Liver (tissue), 9 donors: Measurements from ENCODE around the gene PLEKHA8. TPM values are rescaled to one million over a fixed set of nuclear protein-coding genes. Genes with fewer than 3 reads are reported as not detected.

ENCODE experiments used
- DNase-seq: peaks from one replicate; pipeline ENCODE4 v3.0.0-alpha.2; 2017; ENCODE audit warnings: low spot score
- H3K27ac ChIP-seq, 2 donors: one replicate each; pipeline ENCODE4 v1.7.0; 2013; ENCODE audit warnings: inconsistent platforms in 2 of 2, low read length in 2 of 2, control low read depth in 1 of 2, low read depth in 1 of 2, mild to moderate bottlenecking in 1 of 2
- H3K27me3 ChIP-seq, 4 donors: one replicate each; pipeline versions ENCODE4 v1.6.1 to v1.7.0; 2013; ENCODE audit warnings: low read length in 3 of 4, inconsistent platforms in 1 of 4, mild to moderate bottlenecking in 1 of 4, moderate library complexity in 1 of 4; ENCODE audit not compliant: control insufficient read depth in 4 of 4, insufficient read depth in 4 of 4
- H3K36me3 ChIP-seq, 4 donors: one replicate each; pipeline versions ENCODE4 v1.6.1 to v1.7.0; 2013; ENCODE audit warnings: low read length in 3 of 4, mild to moderate bottlenecking in 3 of 4, low read depth in 1 of 4, moderate library complexity in 1 of 4; ENCODE audit not compliant: control insufficient read depth in 4 of 4, insufficient read depth in 3 of 4
- H3K4me1 ChIP-seq, 4 donors: one replicate each; pipeline versions ENCODE4 v1.6.1 to v1.7.0; 2013; ENCODE audit warnings: low read length in 3 of 4, mild to moderate bottlenecking in 3 of 4, moderate library complexity in 1 of 4; ENCODE audit not compliant: control insufficient read depth in 4 of 4, insufficient read depth in 4 of 4
- H3K4me3 ChIP-seq, 3 donors: one replicate each; pipeline versions ENCODE4 v1.6.1 to v1.7.0; 2013; ENCODE audit warnings: low read length in 3 of 3, control low read depth in 1 of 3, low read depth in 1 of 3, mild to moderate bottlenecking in 1 of 3
- H3K9ac ChIP-seq, 2 donors: one replicate each; pipeline ENCODE4 v1.7.0; 2013; ENCODE audit warnings: low read length in 2 of 2, mild to moderate bottlenecking in 2 of 2, moderate library complexity in 2 of 2, control low read depth in 1 of 2, low read depth in 1 of 2
- H3K9me3 ChIP-seq, 4 donors: one replicate each; pipeline versions ENCODE4 v1.6.1 to v1.7.0; 2013; ENCODE audit warnings: low read length in 3 of 4; ENCODE audit not compliant: control insufficient read depth in 4 of 4
- EGR1 ChIP-seq, 2 donors: IDR thresholded peaks; 2 replicates each; pipeline ENCODE4 v1.6.1; 2016 to 2018; ENCODE audit warnings: antibody characterized with exemption in 2 of 2, low read depth in 2 of 2
- FOXA2 ChIP-seq: IDR thresholded peaks from 2 replicates; pipeline ENCODE4 v1.6.1; 2016; ENCODE audit warnings: antibody characterized with exemption
- GABPA ChIP-seq, 2 donors: IDR thresholded peaks in 1 of 2; conservative IDR thresholded peaks in 1 of 2; 2 replicates each; pipeline ENCODE4 v1.6.1; 2016; ENCODE audit warnings: antibody characterized with exemption in 2 of 2, mild to moderate bottlenecking in 1 of 2, moderate library complexity in 1 of 2
- HNF4A ChIP-seq, 2 donors: conservative IDR thresholded peaks; 2 replicates each; pipeline ENCODE4 v1.6.1; 2016; ENCODE audit warnings: antibody characterized with exemption in 2 of 2, mild to moderate bottlenecking in 2 of 2
- HNF4G ChIP-seq: IDR thresholded peaks from 2 replicates; pipeline ENCODE4 v1.6.1; 2016; ENCODE audit warnings: antibody characterized with exemption
- JUND ChIP-seq, 2 donors: IDR thresholded peaks; 2 replicates each; pipeline ENCODE4 v1.6.1; 2016; ENCODE audit warnings: antibody characterized with exemption in 2 of 2
- NR2F2 ChIP-seq: IDR thresholded peaks from 2 replicates; pipeline ENCODE4 v1.6.1; 2016; ENCODE audit warnings: antibody characterized with exemption
- RAD21 ChIP-seq, 2 donors: IDR thresholded peaks; 2 replicates each; pipeline ENCODE4 v1.6.1; 2016; ENCODE audit warnings: antibody characterized with exemption in 2 of 2, mild to moderate bottlenecking in 2 of 2
- WGBS: extraction: QIAGEN DNeasy Blood & Tissue Kit; methylation state at CpG from one replicate; pipeline ENCODE4 v1.1.7; 2013; 5-methylcytosine and 5-hydroxymethylcytosine counted together
- polyA plus RNA-seq, 2 donors: library from polyadenylated mRNA; stranded (reverse) in 1 of 2; unstranded in 1 of 2; fragments of 200-250 nt in 1 of 2; fragments of >200 nt in 1 of 2; fragmentation: Nextera tagmentation in 1 of 2; extraction: Ambion mirVana in 1 of 2; gene quantifications; one replicate each; pipeline versions ENCODE4 v1.2.1 to v1.2.3, GENCODE V29; 2013 to 2015
- total RNA-seq, 2 donors: library from RNA; depleted of rRNA; stranded (reverse); fragments of >200 nt; gene quantifications; one replicate each; pipeline ENCODE4 v1.2.3, GENCODE V29; 2014
- TF ChIP-seq, protein P1 (sequence below): IDR thresholded peaks from 2 replicates; pipeline ENCODE4 v1.6.1; 2016; ENCODE audit warnings: antibody characterized with exemption
- TF ChIP-seq, protein P2 (sequence below): fragments of 150-350 bp; IDR thresholded peaks from 2 replicates; pipeline ENCODE4 v1.5.1; 2017; ENCODE audit warnings: improper control_type of control experiment, low read depth, low read length; ENCODE audit not compliant: missing input control
- TF ChIP-seq, protein P3 (sequence below): IDR thresholded peaks from 2 replicates; pipeline ENCODE4 v1.6.1; 2016; ENCODE audit warnings: antibody characterized with exemption, mild to moderate bottlenecking
- donor health status: healthy.
- donor health status: healthy.
- donor health status: healthy.
- donor health status: healthy.
- donor health status: healthy.

Gene PLEKHA8
- total and polyA plus RNA-seq, 4 donors = 1.0 to 5.4 (median 2.4) TPM

DNA sequence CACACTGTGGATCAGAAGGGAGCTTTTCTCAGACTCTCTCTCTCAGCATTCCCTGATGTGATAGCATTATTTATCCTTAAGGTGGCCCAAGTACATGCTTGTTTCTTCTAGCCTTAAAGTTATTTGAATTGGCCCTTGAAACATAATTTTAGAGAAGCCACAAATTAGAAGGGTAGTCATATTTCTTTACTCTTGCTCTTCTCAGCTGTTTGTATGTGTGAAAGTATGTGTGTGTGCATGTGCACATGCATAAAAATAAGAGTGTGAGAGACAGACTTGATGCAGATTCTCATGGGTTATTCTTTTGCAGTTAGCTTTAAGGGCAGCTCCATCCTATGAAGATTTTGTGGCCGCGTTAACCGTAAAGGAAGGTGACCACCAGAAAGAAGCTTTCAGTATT is 50.1 kb downstream of the PLEKHA8 start:
- peaks cover 0 to 2% (median under 1%) of the 10 kb centered on the region in 4 donors for H3K36me3 ChIP-seq

DNA sequence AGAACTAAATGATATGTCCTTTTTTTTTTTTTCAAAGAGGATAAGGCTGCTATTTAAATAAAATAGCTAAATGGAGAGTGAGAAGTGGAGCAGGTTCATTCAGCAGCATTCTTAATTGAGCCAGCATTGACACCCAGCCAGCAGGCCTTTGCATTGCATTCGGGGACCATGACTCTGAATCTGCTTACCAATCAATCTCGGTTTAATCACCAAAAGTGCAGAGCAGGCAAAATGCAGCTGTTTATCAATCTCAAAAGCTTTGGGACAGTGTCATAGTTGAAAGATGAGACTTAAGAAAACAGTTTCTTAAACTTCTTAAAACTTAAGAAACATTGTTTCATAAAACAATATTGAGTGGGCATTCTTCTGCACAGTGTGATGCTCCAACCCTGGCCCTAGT is 51.7 kb downstream of the PLEKHA8 start:
- no peak overlapping the region for H3K4me3 ChIP-seq
- H3K27me3 ChIP-seq = no peaks in the 10 kb centered on the region
- DNase-seq = no peak
- TF ChIP-seq, protein P1, sequence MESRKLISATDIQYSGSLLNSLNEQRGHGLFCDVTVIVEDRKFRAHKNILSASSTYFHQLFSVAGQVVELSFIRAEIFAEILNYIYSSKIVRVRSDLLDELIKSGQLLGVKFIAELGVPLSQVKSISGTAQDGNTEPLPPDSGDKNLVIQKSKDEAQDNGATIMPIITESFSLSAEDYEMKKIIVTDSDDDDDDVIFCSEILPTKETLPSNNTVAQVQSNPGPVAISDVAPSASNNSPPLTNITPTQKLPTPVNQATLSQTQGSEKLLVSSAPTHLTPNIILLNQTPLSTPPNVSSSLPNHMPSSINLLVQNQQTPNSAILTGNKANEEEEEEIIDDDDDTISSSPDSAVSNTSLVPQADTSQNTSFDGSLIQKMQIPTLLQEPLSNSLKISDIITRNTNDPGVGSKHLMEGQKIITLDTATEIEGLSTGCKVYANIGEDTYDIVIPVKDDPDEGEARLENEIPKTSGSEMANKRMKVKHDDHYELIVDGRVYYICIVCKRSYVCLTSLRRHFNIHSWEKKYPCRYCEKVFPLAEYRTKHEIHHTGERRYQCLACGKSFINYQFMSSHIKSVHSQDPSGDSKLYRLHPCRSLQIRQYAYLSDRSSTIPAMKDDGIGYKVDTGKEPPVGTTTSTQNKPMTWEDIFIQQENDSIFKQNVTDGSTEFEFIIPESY = no peak
- TF ChIP-seq HNF4G (no peak), FOXA2 (no peak), EGR1 (IDR thresholded peaks at IDR 0.05; ENCODE audit: low read depth in 2 of 2) (no peak), GABPA (IDR thresholded peaks at IDR 0.05 in 1 of 2, conservative IDR thresholded peaks at IDR 0.05 in 1 of 2) (no peak), JUND (IDR thresholded peaks at IDR 0.05) (no peak), HNF4A (conservative IDR thresholded peaks at IDR 0.05) (no peak)
- TF ChIP-seq, protein P2, sequence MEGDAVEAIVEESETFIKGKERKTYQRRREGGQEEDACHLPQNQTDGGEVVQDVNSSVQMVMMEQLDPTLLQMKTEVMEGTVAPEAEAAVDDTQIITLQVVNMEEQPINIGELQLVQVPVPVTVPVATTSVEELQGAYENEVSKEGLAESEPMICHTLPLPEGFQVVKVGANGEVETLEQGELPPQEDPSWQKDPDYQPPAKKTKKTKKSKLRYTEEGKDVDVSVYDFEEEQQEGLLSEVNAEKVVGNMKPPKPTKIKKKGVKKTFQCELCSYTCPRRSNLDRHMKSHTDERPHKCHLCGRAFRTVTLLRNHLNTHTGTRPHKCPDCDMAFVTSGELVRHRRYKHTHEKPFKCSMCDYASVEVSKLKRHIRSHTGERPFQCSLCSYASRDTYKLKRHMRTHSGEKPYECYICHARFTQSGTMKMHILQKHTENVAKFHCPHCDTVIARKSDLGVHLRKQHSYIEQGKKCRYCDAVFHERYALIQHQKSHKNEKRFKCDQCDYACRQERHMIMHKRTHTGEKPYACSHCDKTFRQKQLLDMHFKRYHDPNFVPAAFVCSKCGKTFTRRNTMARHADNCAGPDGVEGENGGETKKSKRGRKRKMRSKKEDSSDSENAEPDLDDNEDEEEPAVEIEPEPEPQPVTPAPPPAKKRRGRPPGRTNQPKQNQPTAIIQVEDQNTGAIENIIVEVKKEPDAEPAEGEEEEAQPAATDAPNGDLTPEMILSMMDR = no peak
- no peak overlapping the region for H3K27ac ChIP-seq
- 96% methylated on average over 2 of the region's 2 CpGs for WGBS
- H3K4me1 ChIP-seq = no peaks in the 10 kb centered on the region
- no peak overlapping the region for H3K9ac ChIP-seq
- H3K9me3 ChIP-seq = no peaks in the 10 kb centered on the region
- H3K36me3 ChIP-seq = peaks cover 0 to 2% (median under 1%) of the 10 kb centered on the region in 4 donors

More for the DNA sequence above, 50.1 kb downstream of the PLEKHA8 start:
- no peak overlapping the region for H3K9ac ChIP-seq
- DNase-seq = no peak
- no peaks in the 10 kb centered on the region for H3K27me3 ChIP-seq
- whole genome bisulfite sequencing = over 99% methylated on average over 3 of the region's 3 CpGs
- no peaks in the 10 kb centered on the region for H3K4me1 ChIP-seq
- TF ChIP-seq, protein P1 = no peak
- TF ChIP-seq GABPA (IDR thresholded peaks at IDR 0.05 in 1 of 2, conservative IDR thresholded peaks at IDR 0.05 in 1 of 2) (no peak), RAD21 (IDR thresholded peaks at IDR 0.05) (no peak), HNF4G (no peak), FOXA2 (no peak), NR2F2 (no peak)
- TF ChIP-seq, protein P3, sequence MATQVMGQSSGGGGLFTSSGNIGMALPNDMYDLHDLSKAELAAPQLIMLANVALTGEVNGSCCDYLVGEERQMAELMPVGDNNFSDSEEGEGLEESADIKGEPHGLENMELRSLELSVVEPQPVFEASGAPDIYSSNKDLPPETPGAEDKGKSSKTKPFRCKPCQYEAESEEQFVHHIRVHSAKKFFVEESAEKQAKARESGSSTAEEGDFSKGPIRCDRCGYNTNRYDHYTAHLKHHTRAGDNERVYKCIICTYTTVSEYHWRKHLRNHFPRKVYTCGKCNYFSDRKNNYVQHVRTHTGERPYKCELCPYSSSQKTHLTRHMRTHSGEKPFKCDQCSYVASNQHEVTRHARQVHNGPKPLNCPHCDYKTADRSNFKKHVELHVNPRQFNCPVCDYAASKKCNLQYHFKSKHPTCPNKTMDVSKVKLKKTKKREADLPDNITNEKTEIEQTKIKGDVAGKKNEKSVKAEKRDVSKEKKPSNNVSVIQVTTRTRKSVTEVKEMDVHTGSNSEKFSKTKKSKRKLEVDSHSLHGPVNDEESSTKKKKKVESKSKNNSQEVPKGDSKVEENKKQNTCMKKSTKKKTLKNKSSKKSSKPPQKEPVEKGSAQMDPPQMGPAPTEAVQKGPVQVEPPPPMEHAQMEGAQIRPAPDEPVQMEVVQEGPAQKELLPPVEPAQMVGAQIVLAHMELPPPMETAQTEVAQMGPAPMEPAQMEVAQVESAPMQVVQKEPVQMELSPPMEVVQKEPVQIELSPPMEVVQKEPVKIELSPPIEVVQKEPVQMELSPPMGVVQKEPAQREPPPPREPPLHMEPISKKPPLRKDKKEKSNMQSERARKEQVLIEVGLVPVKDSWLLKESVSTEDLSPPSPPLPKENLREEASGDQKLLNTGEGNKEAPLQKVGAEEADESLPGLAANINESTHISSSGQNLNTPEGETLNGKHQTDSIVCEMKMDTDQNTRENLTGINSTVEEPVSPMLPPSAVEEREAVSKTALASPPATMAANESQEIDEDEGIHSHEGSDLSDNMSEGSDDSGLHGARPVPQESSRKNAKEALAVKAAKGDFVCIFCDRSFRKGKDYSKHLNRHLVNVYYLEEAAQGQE = no peak
- no peaks in the 10 kb centered on the region for H3K9me3 ChIP-seq
- H3K27ac ChIP-seq = no peak overlapping the region
- no peak overlapping the region for H3K4me3 ChIP-seq
